HepG2 (cell line): ENCODE results near the gene TFEC. TPM values are rescaled to one million over a fixed set of nuclear protein-coding genes. Genes with fewer than 3 reads are reported as not detected.

Source experiments
- ATAC-seq: fragments of 200-7000 bp; cut with Tn5 transposase; 3 replicates; pipeline ENCODE4 v1.9.1; 2020; ENCODE audit warnings: mild to moderate bottlenecking, moderate library complexity
- BruUV-seq: library from RNA; stranded (reverse); fragments of 400-500 nt; replicated peaks from 2 replicates; lab custom pipeline; 2021; lab: Mats Ljungman, UMichigan
- CTCF ChIA-PET: fragments of 300-600 bp; formaldehyde crosslinking; extraction: SDS; loops from one replicate; lab custom pipeline; 2021; ENCODE audit warnings: low total read pairs, inconsistent platforms, low intra/inter-chr PET ratio; lab: Yijun Ruan, JAX
- POLR2A ChIA-PET: fragments of 350-600 bp; sonication (Branson Sonifier 250); formaldehyde crosslinking; loops from one replicate; lab custom pipeline; 2020; ENCODE audit warnings: antibody characterized with exemption, inconsistent platforms; lab: Yijun Ruan, JAX
- DNase-seq: peaks from one replicate; pipeline ENCODE4 v3.0.0-alpha.2; 2015; ENCODE audit warnings: low spot score
- FAIRE-seq: peaks from 3 replicates; lab custom pipeline; 2011; peaks lifted over from hg19 to GRCh38; lab: Jason Lieb, UNC
- H2AFZ ChIP-seq: one replicate; pipeline ENCODE4 v1.6.1; 2011; ENCODE audit warnings: low read length, inconsistent platforms
- H3K27ac ChIP-seq: fragments of 300-600 bp; 3 replicates; pipeline ENCODE4 v1.8.0; 2011; ENCODE audit warnings: mixed run types, mild to moderate bottlenecking, mixed read lengths, low read length, inconsistent platforms; ENCODE audit not compliant: insufficient read depth; ENCODE audit errors: extremely low read length
- H3K27me3 ChIP-seq, 2 experiments: fragments of 200-600 bp in 1 of 2; 2 replicates in 1 of 2; 3 replicates in 1 of 2; pipeline versions ENCODE4 v1.6.0 to v1.8.0; 2011; ENCODE audit warnings: low read length in 2 of 2, mild to moderate bottlenecking in 2 of 2, moderate library complexity in 2 of 2, inconsistent platforms in 1 of 2; ENCODE audit not compliant: insufficient read depth in 2 of 2, control insufficient read depth in 1 of 2
- H3K36me3 ChIP-seq, 2 experiments: fragments of 200-600 bp in 1 of 2; replicated peaks in 1 of 2; 2 replicates in 1 of 2; 3 replicates in 1 of 2; pipeline versions ENCODE4 v1.5.1 to v1.8.0; 2011; ENCODE audit warnings: low read length in 2 of 2, inconsistent platforms in 1 of 2; ENCODE audit not compliant: insufficient read depth in 2 of 2, control insufficient read depth in 1 of 2
- H3K4me1 ChIP-seq: 2 replicates; pipeline ENCODE4 v1.5.1; 2012; ENCODE audit warnings: low read length, inconsistent platforms; ENCODE audit not compliant: insufficient read depth
- H3K4me2 ChIP-seq: 2 replicates; pipeline ENCODE4 v1.6.0; 2011; ENCODE audit warnings: low read depth, low read length, inconsistent platforms
- H3K4me3 ChIP-seq, 3 experiments: fragments of 200-600 bp in 1 of 3; sonication (generic), shearing (Covaris generic) in 1 of 3; replicated peaks in 1 of 3; 2 replicates each; pipeline ENCODE4 v1.5.1; 2011 to 2016; ENCODE audit warnings: low read length in 3 of 3, inconsistent platforms in 2 of 3, low read depth in 2 of 3, mild to moderate bottlenecking in 2 of 3, control low read depth in 1 of 3, mixed read lengths in 1 of 3; ENCODE audit not compliant: insufficient read depth in 1 of 3
- H3K79me2 ChIP-seq: one replicate; pipeline ENCODE4 v1.6.1; 2011; ENCODE audit warnings: low read length, inconsistent platforms; ENCODE audit not compliant: insufficient read depth
- H3K9ac ChIP-seq: 2 replicates; pipeline ENCODE4 v1.6.0; 2011; ENCODE audit warnings: mild to moderate bottlenecking, low read depth, low read length, inconsistent platforms; ENCODE audit not compliant: insufficient read depth
- H3K9me3 ChIP-seq: 2 replicates; pipeline ENCODE4 v1.5.1; 2012; ENCODE audit warnings: mild to moderate bottlenecking, low read length
- H4K20me1 ChIP-seq: 2 replicates; pipeline ENCODE4 v1.6.0; 2011; ENCODE audit warnings: inconsistent platforms, mild to moderate bottlenecking, low read length, moderate library complexity; ENCODE audit not compliant: insufficient read depth
- AHR ChIP-seq: IDR thresholded peaks from 2 replicates; pipeline ENCODE4 v1.6.1; 2018; ENCODE audit warnings: missing genetic modification reagents, missing compliant biosample characterization
- HNRNPK ChIP-seq: fragments of 200-400 bp; formaldehyde crosslinking; IDR thresholded peaks from 2 replicates; pipeline ENCODE4 v1.6.1; 2018; ENCODE audit warnings: low read length, low read depth, moderate library complexity, mild to moderate bottlenecking; ENCODE audit not compliant: poor library complexity, severe bottlenecking
- MAFK ChIP-seq, 2 experiments: IDR thresholded peaks in 1 of 2; conservative IDR thresholded peaks in 1 of 2; 2 replicates each; pipeline ENCODE4 v1.6.1; 2011; ENCODE audit warnings: improper control_type of control experiment in 2 of 2, low read length in 2 of 2
- POGZ ChIP-seq: sonication (generic); formaldehyde crosslinking; IDR thresholded peaks from 2 replicates; pipeline ENCODE4 v1.4.0; 2020; ENCODE audit warnings: mild to moderate bottlenecking, missing genetic modification reagents
- SNAPC2 ChIP-seq: sonication (generic); formaldehyde crosslinking; IDR thresholded peaks from 2 replicates; pipeline ENCODE4 v1.8.1; 2022; ENCODE audit warnings: mild to moderate bottlenecking, missing genetic modification reagents
- ZBTB44 ChIP-seq: sonication (generic); formaldehyde crosslinking; IDR thresholded peaks from 2 replicates; pipeline ENCODE4 v1.4.0; 2020; ENCODE audit warnings: missing genetic modification reagents
- ZFP36L2 ChIP-seq: sonication (generic); formaldehyde crosslinking; IDR thresholded peaks from 2 replicates; pipeline ENCODE4 v1.4.0; 2020; ENCODE audit warnings: missing genetic modification reagents
- ZNF205 ChIP-seq: IDR thresholded peaks from 2 replicates; pipeline ENCODE4 v1.6.1; 2018; ENCODE audit warnings: missing biosample characterization, missing genetic modification reagents
- ZNF33B ChIP-seq: sonication (generic); formaldehyde crosslinking; IDR thresholded peaks from 2 replicates; pipeline ENCODE4 v1.5.1; 2020; ENCODE audit warnings: mild to moderate bottlenecking, missing genetic modification reagents
- ZNF598 ChIP-seq: sonication (generic); formaldehyde crosslinking; IDR thresholded peaks from 2 replicates; pipeline ENCODE4 v1.5.1; 2020; ENCODE audit warnings: mild to moderate bottlenecking, missing genetic modification reagents, borderline replicate concordance
- ZSCAN12 ChIP-seq: sonication (generic); formaldehyde crosslinking; IDR thresholded peaks from 2 replicates; pipeline ENCODE4 v1.9.0; 2021; ENCODE audit warnings: mild to moderate bottlenecking, missing genetic modification reagents
- ZSCAN22 ChIP-seq: sonication (generic); formaldehyde crosslinking; IDR thresholded peaks from 2 replicates; pipeline ENCODE4 v1.4.0; 2020; ENCODE audit warnings: mild to moderate bottlenecking, missing genetic modification reagents
- WGBS: methylation state at CpG from one replicate; pipeline ENCODE4 v1.1.6; 2017; ENCODE audit warnings: low lambda C conversion rate; 5-methylcytosine and 5-hydroxymethylcytosine counted together
- in situ Hi-C: cut with HindIII; loops from 2 replicates; pipeline ENCODE4 v1.10.0; 2017; ENCODE audit warnings: low pct_unique_long_range_greater_than_20kb; ENCODE audit not compliant: extremely low pct_ligation_motif_present
- intact Hi-C: fragments of 100-400 bp; cut with micrococcal nuclease; formaldehyde crosslinking; loops from one replicate; pipeline ENCODE4 v1.10.0; 2022; ENCODE audit not compliant: unreplicated experiment
- polyA plus RNA-seq, 8 experiments: library from polyadenylated mRNA; depleted of rRNA in 3 of 8; stranded (reverse) in 7 of 8; unstranded in 1 of 8; fragments of >200 nt; fragmentation: Illumina TruSeq in 4 of 8; extraction: Trizol in 4 of 8; gene quantifications; 2 replicates each; pipeline versions ENCODE4 v1.2.1 to v1.2.3, GENCODE V29; 2011 to 2016; ENCODE audit warnings: low read depth in 4 of 8, missing spikeins in 1 of 8, mixed read lengths in 1 of 8; ENCODE audit not compliant: insufficient read depth in 1 of 8
- total RNA-seq, 5 experiments: library from RNA; depleted of rRNA; stranded (reverse); fragments of >200 nt; fragmentation: Illumina TruSeq; extraction: Trizol; gene quantifications; 2 replicates each; pipeline ENCODE4 v1.2.3, GENCODE V29; 2016; ENCODE audit warnings: low read depth in 1 of 5
- TF ChIP-seq, protein P1 (sequence below): IDR thresholded peaks from 2 replicates; pipeline ENCODE4 v1.6.1; 2016; ENCODE audit warnings: low read depth, control low read depth
- TF ChIP-seq, protein P2 (sequence below): IDR thresholded peaks from 2 replicates; pipeline ENCODE4 v1.6.1; 2016; ENCODE audit warnings: low read depth, missing genetic modification reagents, missing compliant biosample characterization

The TFEC gene
- total and polyA plus RNA-seq, 2 of the 13 experiments (the other 11 are each of a cell fraction or from before 2014, with no cell fraction given), result not detected

DNA sequence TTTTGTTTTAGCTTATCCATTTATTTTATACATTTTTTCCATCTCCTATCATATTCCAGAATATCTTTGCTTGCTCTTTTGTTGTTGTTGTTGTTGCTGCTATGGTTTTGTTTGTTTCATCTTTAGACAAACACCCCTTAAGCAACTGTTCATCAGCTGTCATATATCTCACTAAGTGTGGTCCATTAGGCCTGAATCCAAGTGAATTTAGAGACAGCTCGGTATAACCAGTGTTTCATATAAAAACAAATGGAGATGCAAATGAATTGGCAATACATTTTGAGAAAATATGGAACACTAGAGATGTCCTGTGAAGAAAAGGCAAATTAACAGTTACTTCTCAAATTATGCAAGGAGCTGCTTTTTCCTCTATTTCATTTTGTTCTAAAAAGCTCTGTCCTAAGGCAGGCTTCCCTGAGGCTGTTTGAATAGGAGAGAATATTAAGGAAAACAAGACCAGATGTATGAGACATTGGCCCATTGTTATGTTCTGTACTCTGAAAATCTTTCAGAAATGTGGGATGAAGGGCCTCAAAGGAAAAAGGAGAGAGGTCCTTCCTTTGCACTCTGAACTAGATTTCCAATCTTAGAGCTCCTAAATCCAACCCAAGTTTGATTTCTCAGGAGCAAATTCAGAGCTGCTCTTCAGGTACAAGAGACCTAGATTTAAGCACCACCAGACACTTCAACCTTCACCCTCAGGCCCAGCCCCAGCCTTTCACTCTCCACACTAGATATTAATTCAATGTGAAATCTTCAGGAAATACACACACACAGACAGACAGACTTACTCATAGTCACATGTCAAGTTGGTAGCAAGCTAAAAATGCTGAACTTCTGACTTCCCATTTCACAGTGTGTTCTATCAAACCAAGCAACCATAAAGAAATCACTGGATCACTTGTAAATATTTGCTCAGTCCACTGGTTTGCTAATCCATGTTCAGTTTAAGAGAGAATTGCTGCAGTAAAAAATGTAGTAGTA, 5.4 kb downstream of the TFEC start (continued):
- TF ChIP-seq, protein P1, sequence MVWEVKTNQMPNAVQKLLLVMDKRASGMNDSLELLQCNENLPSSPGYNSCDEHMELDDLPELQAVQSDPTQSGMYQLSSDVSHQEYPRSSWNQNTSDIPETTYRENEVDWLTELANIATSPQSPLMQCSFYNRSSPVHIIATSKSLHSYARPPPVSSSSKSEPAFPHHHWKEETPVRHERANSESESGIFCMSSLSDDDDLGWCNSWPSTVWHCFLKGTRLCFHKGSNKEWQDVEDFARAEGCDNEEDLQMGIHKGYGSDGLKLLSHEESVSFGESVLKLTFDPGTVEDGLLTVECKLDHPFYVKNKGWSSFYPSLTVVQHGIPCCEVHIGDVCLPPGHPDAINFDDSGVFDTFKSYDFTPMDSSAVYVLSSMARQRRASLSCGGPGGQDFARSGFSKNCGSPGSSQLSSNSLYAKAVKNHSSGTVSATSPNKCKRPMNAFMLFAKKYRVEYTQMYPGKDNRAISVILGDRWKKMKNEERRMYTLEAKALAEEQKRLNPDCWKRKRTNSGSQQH (CRISPR knock-in tag), result no peak
- no peak for TF ChIP-seq ZNF33B (CRISPR knock-in tag)
- TF ChIP-seq ZSCAN22, result no peak
- no peak for TF ChIP-seq MAFK (conservative IDR thresholded peaks at IDR 0.05 in 1 of 2, IDR thresholded peaks at IDR 0.05 in 1 of 2; ENCODE audit: low read length in 2 of 2)
- TF ChIP-seq AHR (CRISPR knock-in tag), result no peak

DNA sequence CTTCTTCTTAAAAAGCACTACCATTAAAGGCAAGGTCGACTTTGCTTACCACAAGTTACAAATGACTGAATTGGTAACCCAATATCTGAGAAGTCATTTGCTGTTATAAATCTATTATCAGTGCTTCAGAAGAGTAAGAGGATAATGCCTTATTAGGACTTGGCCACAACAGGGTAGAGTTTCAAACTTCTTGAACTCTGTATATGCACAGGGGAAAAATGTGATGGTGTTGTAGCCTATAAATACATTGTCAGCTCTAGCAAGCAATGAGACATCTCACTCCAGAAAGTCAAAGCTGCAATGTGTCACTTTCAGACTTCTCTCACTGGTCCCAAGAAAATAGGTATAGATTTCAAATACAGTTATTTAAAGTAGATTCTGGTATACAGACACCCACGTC, 9.3 kb downstream of the TFEC start:
- Histone ChIP-seq H3K4me1 (no peaks in the 10 kb centered on the region), H3K9ac (no peak overlapping the region), H2AFZ (no peak overlapping the region), H3K9me3 (no peaks in the 10 kb centered on the region), H3K4me2 (no peak overlapping the region), H3K27ac (no peak overlapping the region), H3K4me3 (no peak overlapping the region), H4K20me1 (no peaks in the 10 kb centered on the region), H3K79me2 (no peaks in the 10 kb centered on the region), H3K27me3 (no peaks in the 10 kb centered on the region), H3K36me3 (no peaks in the 10 kb centered on the region)
- WGBS, result 0% methylated on average over 2 of the region's 2 CpGs
- no peak for ATAC-seq
- CTCF ChIA-PET, result no interaction called here
- POLR2A ChIA-PET, result no interaction called here
- intact Hi-C loops, result no loop called here
- FAIRE-seq, result no peak
- in situ Hi-C loops, result no loop called here
- BruUV-seq, result no TSS peak
- DNase-seq, result no peak
- TF ChIP-seq POGZ (CRISPR knock-in tag), result no peak
- no peak for TF ChIP-seq ZSCAN12 (CRISPR knock-in tag)
- no peak for TF ChIP-seq HNRNPK
- no peak for TF ChIP-seq SNAPC2 (CRISPR knock-in tag)
- TF ChIP-seq ZNF598 (CRISPR knock-in tag), result no peak
- TF ChIP-seq ZFP36L2, result no peak
- no peak for TF ChIP-seq ZNF205 (CRISPR knock-in tag)
- TF ChIP-seq ZBTB44 (CRISPR knock-in tag), result no peak
- TF ChIP-seq, protein P2, sequence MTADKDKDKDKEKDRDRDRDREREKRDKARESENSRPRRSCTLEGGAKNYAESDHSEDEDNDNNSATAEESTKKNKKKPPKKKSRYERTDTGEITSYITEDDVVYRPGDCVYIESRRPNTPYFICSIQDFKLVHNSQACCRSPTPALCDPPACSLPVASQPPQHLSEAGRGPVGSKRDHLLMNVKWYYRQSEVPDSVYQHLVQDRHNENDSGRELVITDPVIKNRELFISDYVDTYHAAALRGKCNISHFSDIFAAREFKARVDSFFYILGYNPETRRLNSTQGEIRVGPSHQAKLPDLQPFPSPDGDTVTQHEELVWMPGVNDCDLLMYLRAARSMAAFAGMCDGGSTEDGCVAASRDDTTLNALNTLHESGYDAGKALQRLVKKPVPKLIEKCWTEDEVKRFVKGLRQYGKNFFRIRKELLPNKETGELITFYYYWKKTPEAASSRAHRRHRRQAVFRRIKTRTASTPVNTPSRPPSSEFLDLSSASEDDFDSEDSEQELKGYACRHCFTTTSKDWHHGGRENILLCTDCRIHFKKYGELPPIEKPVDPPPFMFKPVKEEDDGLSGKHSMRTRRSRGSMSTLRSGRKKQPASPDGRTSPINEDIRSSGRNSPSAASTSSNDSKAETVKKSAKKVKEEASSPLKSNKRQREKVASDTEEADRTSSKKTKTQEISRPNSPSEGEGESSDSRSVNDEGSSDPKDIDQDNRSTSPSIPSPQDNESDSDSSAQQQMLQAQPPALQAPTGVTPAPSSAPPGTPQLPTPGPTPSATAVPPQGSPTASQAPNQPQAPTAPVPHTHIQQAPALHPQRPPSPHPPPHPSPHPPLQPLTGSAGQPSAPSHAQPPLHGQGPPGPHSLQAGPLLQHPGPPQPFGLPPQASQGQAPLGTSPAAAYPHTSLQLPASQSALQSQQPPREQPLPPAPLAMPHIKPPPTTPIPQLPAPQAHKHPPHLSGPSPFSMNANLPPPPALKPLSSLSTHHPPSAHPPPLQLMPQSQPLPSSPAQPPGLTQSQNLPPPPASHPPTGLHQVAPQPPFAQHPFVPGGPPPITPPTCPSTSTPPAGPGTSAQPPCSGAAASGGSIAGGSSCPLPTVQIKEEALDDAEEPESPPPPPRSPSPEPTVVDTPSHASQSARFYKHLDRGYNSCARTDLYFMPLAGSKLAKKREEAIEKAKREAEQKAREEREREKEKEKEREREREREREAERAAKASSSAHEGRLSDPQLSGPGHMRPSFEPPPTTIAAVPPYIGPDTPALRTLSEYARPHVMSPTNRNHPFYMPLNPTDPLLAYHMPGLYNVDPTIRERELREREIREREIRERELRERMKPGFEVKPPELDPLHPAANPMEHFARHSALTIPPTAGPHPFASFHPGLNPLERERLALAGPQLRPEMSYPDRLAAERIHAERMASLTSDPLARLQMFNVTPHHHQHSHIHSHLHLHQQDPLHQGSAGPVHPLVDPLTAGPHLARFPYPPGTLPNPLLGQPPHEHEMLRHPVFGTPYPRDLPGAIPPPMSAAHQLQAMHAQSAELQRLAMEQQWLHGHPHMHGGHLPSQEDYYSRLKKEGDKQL (CRISPR knock-in tag), result no peak
